HPDE6-E6E7 (cell line): ENCODE results near the gene CKS1B.

Experiments used
- DNase-seq: peaks from one replicate; pipeline ENCODE4 v3.0.0; 2011; ENCODE audit warnings: missing footprints; ENCODE audit errors: extremely low spot score

Gene CKS1B

GRCh38 chr1:155014709-155015508, 40.4 kb downstream of the CKS1B start:
- no peak for DNase-seq

GRCh38 chr1:155015527-155016230, 41.2 kb downstream of the CKS1B start:
- DNase-seq, result no peak

DNA sequence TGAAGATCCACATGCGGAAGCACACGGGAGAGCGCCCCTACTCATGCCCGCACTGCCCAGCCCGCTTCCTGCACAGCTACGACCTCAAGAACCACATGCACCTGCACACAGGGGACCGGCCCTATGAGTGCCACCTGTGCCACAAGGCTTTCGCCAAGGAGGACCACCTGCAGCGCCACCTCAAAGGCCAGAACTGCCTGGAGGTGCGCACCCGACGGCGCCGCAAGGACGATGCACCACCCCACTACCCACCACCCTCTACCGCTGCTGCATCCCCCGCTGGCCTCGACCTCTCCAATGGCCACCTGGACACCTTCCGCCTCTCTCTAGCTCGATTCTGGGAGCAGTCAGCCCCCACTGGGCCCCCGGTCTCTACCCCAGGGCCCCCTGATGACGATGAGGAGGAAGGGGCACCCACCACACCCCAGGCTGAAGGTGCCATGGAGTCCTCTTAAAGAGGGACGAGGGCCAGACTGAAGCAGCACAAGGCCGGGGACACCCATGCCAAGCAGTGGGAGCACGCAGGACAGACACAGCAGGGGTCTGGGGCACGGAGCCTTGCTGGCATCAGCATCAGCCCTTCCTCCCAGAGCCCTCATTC, 41.9 kb downstream of the CKS1B start:
- DNase-seq, result no peak

DNA sequence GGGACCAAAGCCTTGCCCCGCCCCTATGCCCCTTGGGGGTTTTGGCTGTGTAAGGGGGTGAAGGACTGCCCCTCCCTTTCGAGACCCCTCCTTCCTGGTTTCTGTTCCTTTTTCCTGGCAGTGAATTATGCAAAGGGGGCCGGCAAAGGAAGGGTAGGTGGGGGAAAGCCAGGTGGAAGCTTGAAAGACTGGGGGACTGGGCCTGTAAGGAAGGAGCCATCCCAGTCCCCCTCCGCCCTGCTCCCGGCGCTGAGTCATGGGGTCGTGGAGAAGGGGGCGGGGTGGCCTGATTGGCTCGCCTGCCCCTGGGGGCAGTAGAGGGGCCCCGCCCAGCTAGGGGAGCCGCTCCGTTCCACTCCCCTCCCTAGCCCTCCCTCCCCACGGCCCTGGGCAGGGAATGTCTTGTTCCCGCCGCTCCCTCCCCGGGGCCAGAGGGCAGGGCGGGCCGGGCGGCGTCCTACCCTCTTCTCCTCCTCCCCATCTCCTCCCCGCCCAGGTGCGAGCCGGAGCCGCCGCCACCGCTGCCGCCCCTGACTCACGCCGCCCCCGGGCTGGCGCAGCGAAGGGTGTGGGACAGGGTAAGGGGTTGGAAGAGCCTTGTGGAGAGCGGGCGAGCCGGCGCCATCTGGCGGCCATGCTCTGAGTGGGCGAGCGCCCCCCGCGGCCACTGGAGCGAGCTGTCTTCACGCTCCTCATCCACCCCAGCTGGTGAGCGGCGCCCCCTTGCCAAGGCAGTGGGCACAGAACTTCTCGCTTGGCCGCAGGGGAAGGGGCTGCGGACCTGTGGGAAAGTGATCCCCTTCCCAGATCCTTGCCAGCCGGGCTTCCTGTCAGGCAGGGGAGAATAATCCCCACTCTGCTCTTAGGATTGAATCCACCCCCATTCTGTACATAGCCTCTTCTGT, 42.8 kb downstream of the CKS1B start:
- DNase-seq, result peak; percentile 95

DNA sequence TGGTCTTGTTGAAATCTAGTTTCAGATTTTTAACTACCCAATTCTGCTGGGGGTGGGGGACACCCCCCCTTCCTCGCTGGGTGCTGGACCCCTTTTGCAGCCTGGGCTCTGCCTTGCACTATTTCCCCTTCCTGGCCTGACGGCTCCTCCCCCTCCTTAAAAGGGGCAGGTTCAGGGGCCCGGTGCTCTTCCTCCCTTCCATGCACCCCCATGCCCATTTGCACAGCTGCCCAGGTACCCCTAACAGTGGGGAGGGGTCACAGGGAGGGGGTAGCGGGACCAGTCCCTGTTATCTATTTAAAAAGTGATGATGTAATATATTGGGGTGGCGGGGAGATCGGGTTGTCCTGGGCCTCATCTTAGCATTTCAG, 43.5 kb downstream of the CKS1B start:
- DNase-seq, result no peak

- no peak for DNase-seq
Observed at GRCh38 chr1:155018617-155019348, 44.3 kb downstream of the CKS1B start.

DNA sequence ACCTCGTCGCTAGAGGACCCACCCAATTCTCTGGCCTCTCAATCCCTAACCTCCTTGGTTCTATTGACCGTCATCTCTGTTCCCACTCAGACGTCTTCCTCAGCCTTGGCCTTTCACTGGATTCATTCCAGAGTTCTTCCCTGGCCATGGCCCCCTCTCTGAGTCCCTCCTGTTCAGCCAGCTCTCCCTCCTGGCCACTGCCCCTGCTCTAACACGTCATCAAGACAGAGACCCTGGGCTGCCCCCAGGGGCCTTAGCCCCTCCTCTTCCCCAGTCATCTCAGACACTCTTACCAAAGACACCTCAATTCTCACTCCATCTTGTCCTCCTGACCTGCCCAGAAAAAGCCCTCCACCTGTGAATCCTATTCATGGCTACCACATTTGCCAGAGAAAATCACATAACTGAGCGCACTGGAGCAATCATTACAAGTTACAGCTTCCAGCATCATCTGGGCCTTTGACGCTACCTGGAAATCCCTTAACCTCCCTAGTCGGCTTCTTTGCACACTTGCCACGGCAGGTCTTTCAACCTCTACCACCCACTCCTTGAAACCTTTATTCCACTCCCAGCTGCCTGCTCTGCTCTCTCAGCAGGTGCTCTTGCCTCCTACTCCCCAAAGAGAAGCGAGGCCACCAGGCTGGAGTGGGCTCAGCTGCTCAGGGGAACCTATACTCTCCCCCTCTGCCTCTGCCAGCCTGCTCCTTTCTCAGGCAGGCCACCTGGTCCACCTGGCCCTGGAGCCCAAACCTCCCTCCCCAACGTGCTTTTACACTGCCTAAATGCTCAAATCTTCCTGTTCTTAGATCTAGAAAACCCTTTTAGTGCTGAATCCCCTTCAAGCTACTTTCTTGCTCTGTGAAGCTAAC, 45.1 kb downstream of the CKS1B start:
- DNase-seq, result no peak

DNA sequence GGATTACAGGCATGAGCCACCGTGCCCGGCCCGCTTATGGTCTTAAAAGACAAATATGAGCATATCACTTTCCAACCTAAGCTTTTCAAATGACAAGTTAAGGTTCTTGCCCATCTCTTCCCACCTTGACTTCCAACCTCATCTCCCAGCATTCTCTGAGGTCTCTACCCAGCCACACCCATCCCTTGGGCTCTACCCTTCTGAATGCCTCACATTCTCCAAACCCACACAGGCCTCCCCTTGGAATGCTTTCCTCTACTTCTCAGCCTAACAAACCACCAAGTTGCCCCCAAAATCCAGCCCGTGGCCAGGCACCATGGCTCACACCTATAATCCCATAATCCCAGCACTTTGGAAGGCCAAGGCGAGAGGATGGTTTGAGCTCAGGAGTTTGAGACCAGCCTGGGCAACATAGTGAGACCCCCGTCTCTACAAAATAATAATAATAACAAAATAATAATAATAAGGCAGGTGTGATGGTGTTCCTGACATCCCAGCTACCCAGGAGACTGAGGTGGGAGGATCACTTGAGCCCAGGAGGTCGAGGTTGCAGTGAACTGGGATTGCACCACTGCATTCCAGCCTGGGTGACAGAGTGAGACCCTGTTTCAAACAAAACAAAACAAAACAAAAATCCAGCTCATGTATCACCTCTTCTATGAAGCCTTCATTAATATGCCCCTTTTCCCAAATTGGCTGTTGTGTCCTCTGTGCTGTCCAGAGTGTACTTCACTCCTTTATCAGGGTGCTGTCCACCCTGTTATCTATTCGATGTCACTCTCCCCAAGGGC, 47.9 kb downstream of the CKS1B start:
- DNase-seq, result no peak

DNA sequence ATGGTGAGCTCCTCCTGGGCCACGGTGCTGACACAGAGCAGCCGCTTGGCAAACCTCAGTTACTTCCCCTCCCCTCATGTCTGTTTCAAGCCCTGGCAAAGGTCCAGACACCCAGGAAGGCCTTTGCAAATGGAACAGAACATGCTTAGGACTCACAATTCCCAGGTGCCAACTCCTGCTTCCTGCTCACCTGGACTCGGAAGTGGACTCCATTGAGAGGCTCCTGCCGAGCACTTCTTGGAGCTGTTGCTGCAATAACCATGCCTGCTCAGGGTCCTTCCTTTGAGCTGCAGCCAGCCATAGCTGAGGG, 48.4 kb downstream of the CKS1B start:
- no peak for DNase-seq

- no peak for DNase-seq
Observed at GRCh38 chr1:155023627-155024026, 49.1 kb downstream of the CKS1B start.

DNA sequence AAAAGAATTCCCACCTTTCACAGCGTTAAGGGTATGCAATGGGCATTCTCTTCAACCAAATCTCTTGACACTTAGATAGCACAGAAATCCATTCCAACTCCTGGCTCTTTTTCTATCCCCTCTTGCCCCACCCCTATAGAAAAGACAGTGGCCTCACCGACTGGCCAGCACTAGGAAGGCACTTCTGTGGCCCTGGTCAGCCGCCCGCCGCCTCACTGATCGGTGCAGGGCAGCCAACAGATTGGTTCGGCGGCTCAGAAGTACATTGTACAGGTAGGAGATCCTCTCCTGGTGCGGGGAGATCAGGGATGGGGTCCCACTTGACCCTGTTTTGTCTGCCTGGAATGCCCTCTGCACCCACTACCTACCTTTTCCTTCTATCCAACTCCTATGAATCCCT, 49.8 kb downstream of the CKS1B start:
- no peak for DNase-seq

DNA sequence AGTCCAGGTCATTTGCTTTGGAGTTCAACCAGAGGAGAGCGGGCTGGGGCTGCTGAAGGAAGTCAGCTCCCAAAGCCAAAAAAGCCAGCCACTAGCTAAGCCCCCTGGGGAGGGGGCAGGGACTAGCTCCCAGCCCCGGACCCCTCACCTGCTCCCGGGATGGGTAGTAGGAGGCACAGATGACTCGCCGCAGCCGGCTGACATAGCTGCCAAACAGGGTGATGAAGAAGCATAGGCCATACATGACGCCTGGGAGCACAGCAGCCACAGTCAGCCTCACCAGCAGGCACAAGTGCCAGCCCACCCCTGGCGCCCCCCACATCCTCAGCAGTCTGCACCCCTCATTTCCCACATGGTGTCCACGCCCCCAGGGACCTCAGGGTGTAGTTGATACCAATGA, 51.7 kb downstream of the CKS1B start:
- DNase-seq, result no peak

- peak; percentile 63 for DNase-seq
Observed at GRCh38 chr1:155026588-155026987, 52.1 kb downstream of the CKS1B start.
